ENCODE data around the gene C11orf98. TPM values are rescaled to one million over a fixed set of nuclear protein-coding genes. Genes with fewer than 3 reads are reported as not detected.

The C11orf98 gene
- total and polyA plus RNA-seq, 2 donors (not counting 1 experiment from before 2014, with no cell fraction given), result 41.5 to 48.1 TPM

DNA sequence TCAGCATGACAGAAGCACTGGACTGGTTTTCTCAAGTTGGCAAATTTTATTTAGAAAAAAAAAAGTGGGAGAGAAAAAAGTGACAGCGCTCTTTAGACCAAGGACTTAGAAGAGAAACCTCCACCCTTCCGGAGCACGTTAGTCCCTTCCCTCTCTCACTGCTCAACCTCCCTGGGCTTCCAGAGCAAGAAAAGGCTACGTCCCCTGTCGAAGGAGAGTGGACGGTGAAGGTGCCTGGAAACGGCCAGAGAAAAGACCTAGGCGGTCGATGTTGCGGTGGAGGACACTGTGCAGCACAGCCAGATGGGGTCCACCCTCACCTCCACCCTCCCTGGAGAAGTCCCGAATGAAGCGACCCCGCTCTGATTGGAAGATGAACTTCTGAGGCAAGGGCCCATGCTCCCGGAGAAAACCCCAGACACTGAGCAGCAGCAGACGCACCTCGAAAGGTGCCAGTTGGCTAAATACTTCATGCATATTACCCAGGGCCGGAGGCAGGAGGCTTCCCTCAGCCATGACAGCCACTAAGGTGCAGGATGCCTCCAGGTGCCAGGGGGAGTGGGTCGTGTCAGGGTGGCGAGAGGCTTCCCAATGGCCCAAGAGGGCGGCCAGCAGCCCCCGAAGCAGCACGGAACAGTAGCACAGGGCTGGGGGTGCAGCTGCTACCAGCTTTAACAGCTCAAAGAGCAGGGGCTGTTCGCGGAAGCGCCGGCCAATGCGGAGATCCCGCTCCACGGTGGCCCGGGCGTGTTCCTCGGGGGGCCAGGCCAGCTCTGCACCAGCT, 18.0 kb downstream of the C11orf98 start:
- H3K36me3 ChIP-seq (replicated peaks in 1 of 2; ENCODE audit: control extremely low read depth in 1 of 2, control insufficient read depth in 1 of 2, extremely low read depth in 1 of 2, insufficient read depth in 2 of 2, low read length in 1 of 2), result peaks cover 0 to 40% of the 10 kb centered on the region in 2 experiments
- H2AFZ ChIP-seq (ENCODE audit: insufficient read depth, low read depth, low read length, poor library complexity, severe bottlenecking), result no peak overlapping the region
- peak overlapping the region; percentile 84 for H3K4me2 ChIP-seq (replicated peaks; ENCODE audit: low read depth, low read length, poor library complexity, severe bottlenecking)
- WGBS (ENCODE audit: insufficient coverage), result 80% methylated on average over 31 of the region's 32 CpGs
- ATAC-seq (ENCODE audit: low read depth) (no peak), DNase-seq (no peak)
- intact Hi-C loops (cut with micrococcal nuclease), result loop anchor here (1.0 to 2.0 kb wide), 9 partner anchors 18 to 185 kb away; partner anchors contain the start of genes C11orf98, CSKMT, EML3 and MTA2
- ChIA-PET POLR2A (interaction anchor here (0.5 to 4.7 kb wide), 11 partner anchors 17 to 204 kb away, joined by 3 to 32 read pairs (median 4); partner anchors contain the start of genes C11orf98, CSKMT, LBHD1 and TMEM223), CTCF (interaction anchor here (0.9 to 1.6 kb wide), 5 partner anchors 27 to 139 kb away, joined by 3 to 4 read pairs (median 3); partner anchors contain the start of gene TUT1)
- Mint-ChIP-seq H3K9me3 (ENCODE audit: insufficient read depth) (no peaks in the 10 kb centered on the region), H3K27ac (peak overlapping the region; percentile 95), H3K27me3 (no peaks in the 10 kb centered on the region), H3K4me1 (peaks cover 26% of the 10 kb centered on the region), H3K4me3 (peak overlapping the region; percentile 97)
- H3K27ac ChIP-seq (ENCODE audit: low read length in 2 of 2), result no peak overlapping the region
- H3K4me3 ChIP-seq (ENCODE audit: control extremely low read depth in 1 of 5, extremely low read depth in 1 of 5, insufficient read depth in 1 of 5, low read depth in 2 of 5, low read length in 4 of 5), result peak overlapping the region in 4 of 5 experiments; percentile 30 to 90 (median 56)
- H3K27me3 ChIP-seq (replicated peaks in 1 of 4; ENCODE audit: control extremely low read depth in 1 of 4, control insufficient read depth in 3 of 4, insufficient read depth in 4 of 4, low read length in 3 of 4), result no peaks in the 10 kb centered on the region
- peaks cover 18 to 26% of the 10 kb centered on the region in 2 donors for H3K4me1 ChIP-seq (ENCODE audit: control insufficient read depth in 2 of 2, insufficient read depth in 2 of 2, low read length in 2 of 2)
- peaks cover 73% of the 10 kb centered on the region for H3K79me2 ChIP-seq (ENCODE audit: control insufficient read depth, insufficient read depth, low read length)
- TF ChIP-seq EZH2 (IDR thresholded peaks at IDR 0.05; ENCODE audit: borderline replicate concordance, insufficient read depth, low read depth, low read length, poor library complexity, severe bottlenecking), result no peak
- TF ChIP-seq, protein P1, sequence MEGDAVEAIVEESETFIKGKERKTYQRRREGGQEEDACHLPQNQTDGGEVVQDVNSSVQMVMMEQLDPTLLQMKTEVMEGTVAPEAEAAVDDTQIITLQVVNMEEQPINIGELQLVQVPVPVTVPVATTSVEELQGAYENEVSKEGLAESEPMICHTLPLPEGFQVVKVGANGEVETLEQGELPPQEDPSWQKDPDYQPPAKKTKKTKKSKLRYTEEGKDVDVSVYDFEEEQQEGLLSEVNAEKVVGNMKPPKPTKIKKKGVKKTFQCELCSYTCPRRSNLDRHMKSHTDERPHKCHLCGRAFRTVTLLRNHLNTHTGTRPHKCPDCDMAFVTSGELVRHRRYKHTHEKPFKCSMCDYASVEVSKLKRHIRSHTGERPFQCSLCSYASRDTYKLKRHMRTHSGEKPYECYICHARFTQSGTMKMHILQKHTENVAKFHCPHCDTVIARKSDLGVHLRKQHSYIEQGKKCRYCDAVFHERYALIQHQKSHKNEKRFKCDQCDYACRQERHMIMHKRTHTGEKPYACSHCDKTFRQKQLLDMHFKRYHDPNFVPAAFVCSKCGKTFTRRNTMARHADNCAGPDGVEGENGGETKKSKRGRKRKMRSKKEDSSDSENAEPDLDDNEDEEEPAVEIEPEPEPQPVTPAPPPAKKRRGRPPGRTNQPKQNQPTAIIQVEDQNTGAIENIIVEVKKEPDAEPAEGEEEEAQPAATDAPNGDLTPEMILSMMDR (IDR thresholded peaks at IDR 0.05), result no peak
- no peaks in the 10 kb centered on the region for H3K9me3 ChIP-seq (ENCODE audit: control extremely low read depth in 1 of 3, control insufficient read depth in 2 of 3, insufficient read depth in 1 of 3, low read length in 2 of 3)
- peaks cover 9% of the 10 kb centered on the region for H4K20me1 ChIP-seq (ENCODE audit: control insufficient read depth, insufficient read depth, low read length, poor library complexity, severe bottlenecking)
- no peak overlapping the region for H3K9ac ChIP-seq (ENCODE audit: low read length)
